GM12892 (cell line): ENCODE results near the gene TBC1D22A.

ENCODE experiments used
- POLR2A ChIP-seq: IDR thresholded peaks from 2 replicates; pipeline ENCODE4 v1.6.1; 2011; ENCODE audit warnings: low read depth, low read length, control low read depth
- POLR2AphosphoS5 ChIP-seq: IDR thresholded peaks from 2 replicates; pipeline ENCODE4 v1.6.1; 2011; ENCODE audit warnings: low read depth, low read length, control low read depth

DNA sequence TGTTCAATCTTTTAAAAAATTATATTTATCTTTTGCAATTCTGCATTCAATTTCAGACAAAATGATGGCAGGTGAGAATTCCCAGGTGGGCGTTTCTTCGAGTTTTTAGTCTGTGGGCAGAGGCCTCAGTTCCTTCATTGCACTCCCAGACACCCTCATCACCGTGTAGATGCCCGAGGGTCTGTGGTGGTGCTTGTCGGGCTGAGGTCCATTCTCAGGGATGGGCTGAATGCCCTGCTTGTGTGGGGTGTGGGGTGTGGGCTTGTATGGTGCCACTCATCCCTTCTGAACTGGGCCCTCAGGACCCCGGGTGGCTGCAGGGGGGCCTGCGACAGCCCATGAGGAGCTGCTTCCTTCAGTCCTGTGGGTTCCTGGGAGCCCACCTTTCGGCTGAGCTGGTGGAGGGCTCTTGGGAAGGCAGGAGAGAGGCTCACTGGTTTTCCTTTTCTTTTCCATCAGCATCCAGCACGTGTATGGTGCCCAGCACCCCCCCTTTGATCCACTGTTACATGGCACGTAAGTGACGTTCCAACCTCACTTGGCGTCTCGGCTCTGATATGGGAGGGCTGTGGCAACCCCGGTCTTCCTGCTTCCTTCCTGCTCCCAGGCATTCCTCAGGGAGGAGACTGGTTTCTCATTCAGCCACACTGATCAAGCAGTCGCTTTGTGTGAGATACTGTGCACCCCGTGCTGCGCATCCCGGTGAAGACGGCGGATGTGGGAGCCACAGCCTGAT is 29.8 kb downstream of the TBC1D22A start:
- TF ChIP-seq POLR2AphosphoS5 (no peak), POLR2A (no peak)
